Left lobe of liver (tissue), 2 donors: ENCODE measurements around the gene SORBS2. TPM values are rescaled to one million over a fixed set of nuclear protein-coding genes. Genes with fewer than 3 reads are reported as not detected.

Experiments
- ATAC-seq: fragments of 200-7000 bp; cut with Tn5 transposase; one replicate; pipeline ENCODE4 v1.9.1; 2020; ENCODE audit warnings: mild to moderate bottlenecking, moderate library complexity
- DNase-seq: peaks from one replicate; pipeline ENCODE4 v3.0.0-alpha.2; 2020; ENCODE audit warnings: low spot score
- total RNA-seq: library from RNA; stranded (reverse); gene quantifications from one replicate; pipeline ENCODE4 v1.2.1, GENCODE V29; 2021
- donor health status: DM: no; HTN: no; CAD: no; lungs with moderate emphysema.
- donor health status: DM: no; HTN: yes; CAD: no.

SORBS2 gene
- total RNA-seq, 1 donor from 2014 or later, result 126 TPM

- DNase-seq (no peak), ATAC-seq (no peak)
Observed at GRCh38 chr4:185654311-185654710, 157.7 kb downstream of the SORBS2 start.

- no peak for DNase-seq
- ATAC-seq, result peak; percentile 7
Observed at GRCh38 chr4:185651851-185652250, 160.1 kb downstream of the SORBS2 start.

GRCh38 chr4:185651137-185651677, 160.8 kb downstream of the SORBS2 start:
- ATAC-seq (peak; percentile 61), DNase-seq (no peak)

GRCh38 chr4:185648631-185649030, 163.4 kb downstream of the SORBS2 start:
- no peak for ATAC-seq
- no peak for DNase-seq

GRCh38 chr4:185645403-185645802, 166.6 kb downstream of the SORBS2 start:
- no peak for DNase-seq
- ATAC-seq, result no peak

GRCh38 chr4:185644408-185644807, 167.6 kb downstream of the SORBS2 start:
- ATAC-seq, result no peak
- DNase-seq, result no peak

GRCh38 chr4:185642907-185643306, 169.1 kb downstream of the SORBS2 start:
- no peak for DNase-seq
- peak; percentile 24 for ATAC-seq

- peak; percentile 65 for ATAC-seq
- no peak for DNase-seq
Observed at GRCh38 chr4:185640811-185641675, 171.0 kb downstream of the SORBS2 start.

GRCh38 chr4:185638548-185639301, 173.3 kb downstream of the SORBS2 start:
- ATAC-seq (peak; percentile 8), DNase-seq (no peak)

- ATAC-seq, result no peak
- DNase-seq, result no peak
Observed at GRCh38 chr4:185638093-185638492, 173.9 kb downstream of the SORBS2 start.

- ATAC-seq, result peak; percentile 9
- DNase-seq, result no peak
Observed at GRCh38 chr4:185637163-185637875, 174.7 kb downstream of the SORBS2 start.

- DNase-seq, result no peak
- ATAC-seq, result peak; percentile 42
Observed at GRCh38 chr4:185634066-185634652, 177.8 kb downstream of the SORBS2 start.

- ATAC-seq (no peak), DNase-seq (no peak)
Observed at GRCh38 chr4:185626798-185627197, 185.2 kb downstream of the SORBS2 start.

GRCh38 chr4:185625503-185625902, 186.5 kb downstream of the SORBS2 start:
- ATAC-seq (peak; percentile 53), DNase-seq (no peak)

- no peak for ATAC-seq
- DNase-seq, result no peak
Observed at GRCh38 chr4:185624259-185624589, 187.8 kb downstream of the SORBS2 start.

GRCh38 chr4:185623444-185624258, 188.3 kb downstream of the SORBS2 start:
- ATAC-seq (peak; percentile 21), DNase-seq (no peak)

- ATAC-seq, result peak; percentile 50
- no peak for DNase-seq
Observed at GRCh38 chr4:185608185-185608584, 203.8 kb downstream of the SORBS2 start.

- DNase-seq (no peak), ATAC-seq (no peak)
Observed at GRCh38 chr4:185602397-185602796, 209.6 kb downstream of the SORBS2 start.

GRCh38 chr4:185600801-185601434, 211.1 kb downstream of the SORBS2 start:
- DNase-seq (no peak), ATAC-seq (no peak)
